HepG2 (cell line): ENCODE data around the gene JMJD1C. TPM values are rescaled to one million over a fixed set of nuclear protein-coding genes. Genes with fewer than 3 reads are reported as not detected.

Experiments used
- ATAC-seq: fragments of 200-7000 bp; cut with Tn5 transposase; 3 replicates; pipeline ENCODE4 v1.9.1; 2020; ENCODE audit warnings: mild to moderate bottlenecking, moderate library complexity
- BruUV-seq: library from RNA; stranded (reverse); fragments of 400-500 nt; replicated peaks from 2 replicates; lab custom pipeline; 2021; lab: Mats Ljungman, UMichigan
- CTCF ChIA-PET: fragments of 300-600 bp; formaldehyde crosslinking; extraction: SDS; loops from one replicate; lab custom pipeline; 2021; ENCODE audit warnings: low total read pairs, inconsistent platforms, low intra/inter-chr PET ratio; lab: Yijun Ruan, JAX
- POLR2A ChIA-PET: fragments of 350-600 bp; sonication (Branson Sonifier 250); formaldehyde crosslinking; loops from one replicate; lab custom pipeline; 2020; ENCODE audit warnings: antibody characterized with exemption, inconsistent platforms; lab: Yijun Ruan, JAX
- DNase-seq: peaks from one replicate; pipeline ENCODE4 v3.0.0-alpha.2; 2015; ENCODE audit warnings: low spot score
- FAIRE-seq: peaks from 3 replicates; lab custom pipeline; 2011; peaks lifted over from hg19 to GRCh38; lab: Jason Lieb, UNC
- H2AFZ ChIP-seq: one replicate; pipeline ENCODE4 v1.6.1; 2011; ENCODE audit warnings: low read length, inconsistent platforms
- H3K27ac ChIP-seq: fragments of 300-600 bp; 3 replicates; pipeline ENCODE4 v1.8.0; 2011; ENCODE audit warnings: mixed run types, mild to moderate bottlenecking, mixed read lengths, low read length, inconsistent platforms; ENCODE audit not compliant: insufficient read depth; ENCODE audit errors: extremely low read length
- H3K27me3 ChIP-seq, 2 experiments: fragments of 200-600 bp in 1 of 2; 2 replicates in 1 of 2; 3 replicates in 1 of 2; pipeline versions ENCODE4 v1.6.0 to v1.8.0; 2011; ENCODE audit warnings: low read length in 2 of 2, mild to moderate bottlenecking in 2 of 2, moderate library complexity in 2 of 2, inconsistent platforms in 1 of 2; ENCODE audit not compliant: insufficient read depth in 2 of 2, control insufficient read depth in 1 of 2
- H3K36me3 ChIP-seq, 2 experiments: fragments of 200-600 bp in 1 of 2; replicated peaks in 1 of 2; 2 replicates in 1 of 2; 3 replicates in 1 of 2; pipeline versions ENCODE4 v1.5.1 to v1.8.0; 2011; ENCODE audit warnings: low read length in 2 of 2, inconsistent platforms in 1 of 2; ENCODE audit not compliant: insufficient read depth in 2 of 2, control insufficient read depth in 1 of 2
- H3K4me1 ChIP-seq: 2 replicates; pipeline ENCODE4 v1.5.1; 2012; ENCODE audit warnings: low read length, inconsistent platforms; ENCODE audit not compliant: insufficient read depth
- H3K4me2 ChIP-seq: 2 replicates; pipeline ENCODE4 v1.6.0; 2011; ENCODE audit warnings: low read depth, low read length, inconsistent platforms
- H3K4me3 ChIP-seq, 3 experiments: fragments of 200-600 bp in 1 of 3; sonication (generic), shearing (Covaris generic) in 1 of 3; replicated peaks in 1 of 3; 2 replicates each; pipeline ENCODE4 v1.5.1; 2011 to 2016; ENCODE audit warnings: low read length in 3 of 3, inconsistent platforms in 2 of 3, low read depth in 2 of 3, mild to moderate bottlenecking in 2 of 3, control low read depth in 1 of 3, mixed read lengths in 1 of 3; ENCODE audit not compliant: insufficient read depth in 1 of 3
- H3K79me2 ChIP-seq: one replicate; pipeline ENCODE4 v1.6.1; 2011; ENCODE audit warnings: low read length, inconsistent platforms; ENCODE audit not compliant: insufficient read depth
- H3K9ac ChIP-seq: 2 replicates; pipeline ENCODE4 v1.6.0; 2011; ENCODE audit warnings: mild to moderate bottlenecking, low read depth, low read length, inconsistent platforms; ENCODE audit not compliant: insufficient read depth
- H3K9me3 ChIP-seq: 2 replicates; pipeline ENCODE4 v1.5.1; 2012; ENCODE audit warnings: mild to moderate bottlenecking, low read length
- H4K20me1 ChIP-seq: 2 replicates; pipeline ENCODE4 v1.6.0; 2011; ENCODE audit warnings: inconsistent platforms, mild to moderate bottlenecking, low read length, moderate library complexity; ENCODE audit not compliant: insufficient read depth
- MIER2 ChIP-seq: IDR thresholded peaks from 2 replicates; pipeline ENCODE4 v1.6.1; 2016; ENCODE audit warnings: missing biosample characterization, missing genetic modification reagents
- ZKSCAN5 ChIP-seq: sonication (generic); formaldehyde crosslinking; IDR thresholded peaks from 2 replicates; pipeline ENCODE4 v1.5.1; 2020; ENCODE audit warnings: mild to moderate bottlenecking, missing genetic modification reagents
- ZMAT5 ChIP-seq: sonication (generic); formaldehyde crosslinking; IDR thresholded peaks from 2 replicates; pipeline ENCODE4 v1.5.0; 2020; ENCODE audit warnings: mild to moderate bottlenecking, low read depth, missing genetic modification reagents, borderline replicate concordance
- ZNF331 ChIP-seq: sonication (generic); formaldehyde crosslinking; IDR thresholded peaks from 2 replicates; pipeline ENCODE4 v1.4.0; 2020; ENCODE audit warnings: missing genetic modification reagents
- ZSCAN22 ChIP-seq: sonication (generic); formaldehyde crosslinking; IDR thresholded peaks from 2 replicates; pipeline ENCODE4 v1.4.0; 2020; ENCODE audit warnings: mild to moderate bottlenecking, missing genetic modification reagents
- WGBS: methylation state at CpG from one replicate; pipeline ENCODE4 v1.1.6; 2017; ENCODE audit warnings: low lambda C conversion rate; 5-methylcytosine and 5-hydroxymethylcytosine counted together
- in situ Hi-C: cut with HindIII; loops from 2 replicates; pipeline ENCODE4 v1.10.0; 2017; ENCODE audit warnings: low pct_unique_long_range_greater_than_20kb; ENCODE audit not compliant: extremely low pct_ligation_motif_present
- intact Hi-C: fragments of 100-400 bp; cut with micrococcal nuclease; formaldehyde crosslinking; loops from one replicate; pipeline ENCODE4 v1.10.0; 2022; ENCODE audit not compliant: unreplicated experiment
- polyA plus RNA-seq, 8 experiments: library from polyadenylated mRNA; depleted of rRNA in 3 of 8; stranded (reverse) in 7 of 8; unstranded in 1 of 8; fragments of >200 nt; fragmentation: Illumina TruSeq in 4 of 8; extraction: Trizol in 4 of 8; gene quantifications; 2 replicates each; pipeline versions ENCODE4 v1.2.1 to v1.2.3, GENCODE V29; 2011 to 2016; ENCODE audit warnings: low read depth in 4 of 8, missing spikeins in 1 of 8, mixed read lengths in 1 of 8; ENCODE audit not compliant: insufficient read depth in 1 of 8
- total RNA-seq, 5 experiments: library from RNA; depleted of rRNA; stranded (reverse); fragments of >200 nt; fragmentation: Illumina TruSeq; extraction: Trizol; gene quantifications; 2 replicates each; pipeline ENCODE4 v1.2.3, GENCODE V29; 2016; ENCODE audit warnings: low read depth in 1 of 5
- TF ChIP-seq, protein P1 (sequence below): sonication (generic); formaldehyde crosslinking; IDR thresholded peaks from 2 replicates; pipeline ENCODE4 v1.4.0; 2020; ENCODE audit warnings: mild to moderate bottlenecking, missing genetic modification reagents

The JMJD1C gene
- total and polyA plus RNA-seq, 2 of the 13 experiments (the other 11 are each of a cell fraction or from before 2014, with no cell fraction given) = 42.3 to 42.7 TPM

- no peak for TF ChIP-seq ZMAT5
- TF ChIP-seq, all 625 proteins: peak for 0
These were observed 55.1 kb downstream of the JMJD1C start (continued) for GRCh38 chr10:63410633-63411032.

DNA sequence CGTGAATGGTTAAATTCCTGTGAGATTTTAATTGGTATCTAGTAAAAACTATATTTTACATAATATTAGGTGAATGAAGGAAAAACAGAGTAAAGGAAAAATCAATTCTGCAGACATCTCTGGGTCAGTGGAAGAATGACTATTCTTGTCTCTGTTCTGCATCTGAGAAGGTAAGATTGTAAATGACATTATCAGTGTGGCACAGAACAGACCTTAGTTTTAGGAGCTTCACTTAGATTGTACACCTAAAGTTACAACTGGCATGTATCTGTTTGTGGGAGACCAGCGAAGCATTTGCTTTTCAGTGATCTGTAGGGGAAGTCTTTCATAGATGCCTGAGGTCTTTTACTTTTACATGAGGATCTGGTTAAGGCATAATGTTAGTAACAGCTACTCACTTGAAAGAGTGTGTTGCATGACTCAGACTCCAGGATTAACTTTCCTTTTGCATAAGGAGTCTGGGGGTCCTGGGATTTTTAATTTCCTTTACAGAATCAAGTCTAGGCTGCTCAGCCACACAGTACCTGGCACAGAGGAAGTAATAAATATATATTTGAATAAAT is 56.2 kb downstream of the JMJD1C start:
- ChIA-PET POLR2A (no interaction called here), CTCF (no interaction called here)
- ATAC-seq (no peak), FAIRE-seq (no peak), DNase-seq (no peak)
- H2AFZ ChIP-seq = no peak overlapping the region
- no peak for TF ChIP-seq MIER2
- TF ChIP-seq ZSCAN22 = no peak
- TF ChIP-seq ZKSCAN5 (CRISPR knock-in tag) = no peak
- TF ChIP-seq, protein P1, sequence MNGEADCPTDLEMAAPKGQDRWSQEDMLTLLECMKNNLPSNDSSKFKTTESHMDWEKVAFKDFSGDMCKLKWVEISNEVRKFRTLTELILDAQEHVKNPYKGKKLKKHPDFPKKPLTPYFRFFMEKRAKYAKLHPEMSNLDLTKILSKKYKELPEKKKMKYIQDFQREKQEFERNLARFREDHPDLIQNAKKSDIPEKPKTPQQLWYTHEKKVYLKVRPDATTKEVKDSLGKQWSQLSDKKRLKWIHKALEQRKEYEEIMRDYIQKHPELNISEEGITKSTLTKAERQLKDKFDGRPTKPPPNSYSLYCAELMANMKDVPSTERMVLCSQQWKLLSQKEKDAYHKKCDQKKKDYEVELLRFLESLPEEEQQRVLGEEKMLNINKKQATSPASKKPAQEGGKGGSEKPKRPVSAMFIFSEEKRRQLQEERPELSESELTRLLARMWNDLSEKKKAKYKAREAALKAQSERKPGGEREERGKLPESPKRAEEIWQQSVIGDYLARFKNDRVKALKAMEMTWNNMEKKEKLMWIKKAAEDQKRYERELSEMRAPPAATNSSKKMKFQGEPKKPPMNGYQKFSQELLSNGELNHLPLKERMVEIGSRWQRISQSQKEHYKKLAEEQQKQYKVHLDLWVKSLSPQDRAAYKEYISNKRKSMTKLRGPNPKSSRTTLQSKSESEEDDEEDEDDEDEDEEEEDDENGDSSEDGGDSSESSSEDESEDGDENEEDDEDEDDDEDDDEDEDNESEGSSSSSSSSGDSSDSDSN = no peak
- no peak for TF ChIP-seq ZNF331 (CRISPR knock-in tag)
- H3K27ac ChIP-seq = no peak overlapping the region
- H3K4me3 ChIP-seq = no peak overlapping the region
- in situ Hi-C loops = no loop called here
- peaks cover 68% of the 10 kb centered on the region for H3K79me2 ChIP-seq
- no peaks in the 10 kb centered on the region; the same call in 1 of the 2 replicates for H4K20me1 ChIP-seq
- no peaks in the 10 kb centered on the region for H3K27me3 ChIP-seq
- no TSS peak for BruUV-seq
- H3K9me3 ChIP-seq = no peaks in the 10 kb centered on the region
- WGBS = 100% methylated on average over 2 of the region's 2 CpGs
- intact Hi-C loops = no loop called here
- H3K4me1 ChIP-seq = no peaks in the 10 kb centered on the region
- no peak overlapping the region for H3K4me2 ChIP-seq
- no peaks in the 10 kb centered on the region; a peak in 2 of 5 replicates for H3K36me3 ChIP-seq
- H3K9ac ChIP-seq = no peak overlapping the region
